Measurements from ENCODE around the gene MTFMT. TPM values are rescaled to one million over a fixed set of nuclear protein-coding genes. Genes with fewer than 3 reads are reported as not detected.

The MTFMT gene
- total and polyA plus RNA-seq, 2 experiments from 2014 or later = 16.8 to 18.2 TPM

DNA sequence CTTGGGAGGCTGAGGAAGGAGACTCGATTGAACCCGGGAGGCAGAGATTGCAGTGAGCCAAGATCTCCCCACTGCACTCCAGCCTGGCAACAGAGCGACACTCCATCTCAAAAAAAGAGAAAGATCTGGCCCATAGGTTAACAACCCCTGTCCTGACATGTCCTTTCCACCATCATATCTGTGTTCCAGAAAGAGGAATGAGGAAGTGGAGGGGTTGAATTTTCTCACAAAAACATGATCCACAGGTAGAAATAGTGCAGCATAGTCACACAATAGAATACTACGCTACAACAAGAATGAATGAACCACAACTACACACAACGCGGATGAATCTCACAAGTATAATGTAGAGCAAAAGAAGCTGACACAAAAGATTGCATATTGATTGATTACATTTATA lies 11.0 kb upstream of the MTFMT start:
- Histone ChIP-seq H3K9me2 (replicated peaks; ENCODE audit: insufficient read depth) (no peaks in the 10 kb centered on the region), H3K36me3 (replicated peaks; ENCODE audit: insufficient read depth, low read depth) (no peaks in the 10 kb centered on the region), H3K4me1 (ENCODE audit: insufficient read depth) (peaks cover 19% of the 10 kb centered on the region), H3K79me2 (no peaks in the 10 kb centered on the region), H3K4me3 (no peak overlapping the region), H3K27me3 (no peaks in the 10 kb centered on the region), H2AFZ (no peak overlapping the region), H4K20me1 (ENCODE audit: insufficient read depth, poor library complexity, severe bottlenecking) (no peaks in the 10 kb centered on the region), H3K9me3 (ENCODE audit: low read depth) (no peaks in the 10 kb centered on the region), H3K4me2 (no peak overlapping the region), H3K27ac (no peak overlapping the region)
- DNase-seq (ENCODE audit: low spot score) = no peak
- 89% methylated on average over 6 of the region's 6 CpGs for WGBS (ENCODE audit: low lambda C conversion rate, missing lambda C conversion rate)
- TF ChIP-seq EZH2 (IDR thresholded peaks at IDR 0.05; ENCODE audit: borderline replicate concordance) = no peak
- TF ChIP-seq, protein P1, sequence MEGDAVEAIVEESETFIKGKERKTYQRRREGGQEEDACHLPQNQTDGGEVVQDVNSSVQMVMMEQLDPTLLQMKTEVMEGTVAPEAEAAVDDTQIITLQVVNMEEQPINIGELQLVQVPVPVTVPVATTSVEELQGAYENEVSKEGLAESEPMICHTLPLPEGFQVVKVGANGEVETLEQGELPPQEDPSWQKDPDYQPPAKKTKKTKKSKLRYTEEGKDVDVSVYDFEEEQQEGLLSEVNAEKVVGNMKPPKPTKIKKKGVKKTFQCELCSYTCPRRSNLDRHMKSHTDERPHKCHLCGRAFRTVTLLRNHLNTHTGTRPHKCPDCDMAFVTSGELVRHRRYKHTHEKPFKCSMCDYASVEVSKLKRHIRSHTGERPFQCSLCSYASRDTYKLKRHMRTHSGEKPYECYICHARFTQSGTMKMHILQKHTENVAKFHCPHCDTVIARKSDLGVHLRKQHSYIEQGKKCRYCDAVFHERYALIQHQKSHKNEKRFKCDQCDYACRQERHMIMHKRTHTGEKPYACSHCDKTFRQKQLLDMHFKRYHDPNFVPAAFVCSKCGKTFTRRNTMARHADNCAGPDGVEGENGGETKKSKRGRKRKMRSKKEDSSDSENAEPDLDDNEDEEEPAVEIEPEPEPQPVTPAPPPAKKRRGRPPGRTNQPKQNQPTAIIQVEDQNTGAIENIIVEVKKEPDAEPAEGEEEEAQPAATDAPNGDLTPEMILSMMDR (IDR thresholded peaks at IDR 0.05; ENCODE audit: poor library complexity) = no peak

DNA sequence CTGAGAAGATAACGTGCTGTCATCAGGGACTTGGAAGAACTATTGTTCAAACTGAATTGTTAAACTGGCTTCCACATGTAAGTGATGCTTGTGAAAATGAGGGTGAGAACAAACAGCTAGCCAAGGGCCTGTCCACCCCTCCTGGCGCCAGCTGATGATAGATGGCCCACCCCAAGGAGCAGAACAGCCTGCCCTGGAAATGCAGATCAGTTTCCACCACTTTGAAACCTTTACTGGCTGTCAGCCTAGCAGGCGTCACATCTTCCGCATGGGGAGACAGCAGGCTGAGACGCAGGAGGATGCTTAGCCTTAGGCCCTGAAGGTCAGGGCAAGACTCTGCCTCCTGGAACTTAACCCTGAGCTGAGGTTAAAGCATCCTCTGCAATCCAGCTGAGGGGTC lies 9.4 kb upstream of the MTFMT start:
- H3K4me3 ChIP-seq = no peak overlapping the region
- no peak for DNase-seq (ENCODE audit: low spot score)

DNA sequence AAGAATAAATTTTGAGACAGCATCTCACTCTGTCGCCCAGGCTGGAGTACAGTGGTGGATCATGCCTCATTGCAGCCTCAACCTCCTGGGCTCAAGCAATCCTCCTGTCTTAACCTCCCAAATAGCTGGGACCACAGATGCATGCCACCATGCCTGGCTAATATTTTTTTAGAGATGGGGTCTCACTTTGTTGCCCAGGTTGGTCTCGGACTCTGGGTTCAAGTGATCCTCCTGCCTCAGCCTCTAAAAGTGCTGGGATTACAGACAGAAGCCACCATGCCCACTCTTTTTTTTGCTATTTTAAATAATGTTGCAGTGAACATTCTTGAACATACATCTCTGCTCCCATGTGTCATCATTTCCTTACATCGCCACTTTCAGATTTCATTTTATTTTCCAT lies 9.0 kb upstream of the MTFMT start:
- Histone ChIP-seq H3K9me2 (replicated peaks; ENCODE audit: insufficient read depth) (no peaks in the 10 kb centered on the region), H3K4me3 (no peak overlapping the region), H3K27me3 (no peaks in the 10 kb centered on the region), H4K20me1 (ENCODE audit: insufficient read depth, poor library complexity, severe bottlenecking) (no peaks in the 10 kb centered on the region), H3K9me3 (ENCODE audit: low read depth) (no peaks in the 10 kb centered on the region), H3K79me2 (no peaks in the 10 kb centered on the region), H3K36me3 (replicated peaks; ENCODE audit: insufficient read depth, low read depth) (no peaks in the 10 kb centered on the region), H3K27ac (no peak overlapping the region), H2AFZ (no peak overlapping the region), H3K4me1 (ENCODE audit: insufficient read depth) (peaks cover 11% of the 10 kb centered on the region), H3K4me2 (no peak overlapping the region)
- no peak for DNase-seq (ENCODE audit: low spot score)
- WGBS (ENCODE audit: low lambda C conversion rate, missing lambda C conversion rate) = 97% methylated on average over 3 of the region's 3 CpGs
- TF ChIP-seq, protein P1 (IDR thresholded peaks at IDR 0.05; ENCODE audit: poor library complexity) = no peak
- TF ChIP-seq EZH2phosphoT487 (IDR thresholded peaks at IDR 0.05; ENCODE audit: low read depth, severe bottlenecking, unreplicated experiment) (no peak), EZH2 (IDR thresholded peaks at IDR 0.05; ENCODE audit: borderline replicate concordance) (no peak)

More for the DNA sequence above, 9.4 kb upstream of the MTFMT start:
- WGBS (ENCODE audit: low lambda C conversion rate, missing lambda C conversion rate) = 74% methylated on average over 5 of the region's 5 CpGs
- no peak overlapping the region for H2AFZ ChIP-seq
- H3K4me2 ChIP-seq = no peak overlapping the region
- H3K4me1 ChIP-seq (ENCODE audit: insufficient read depth) = peaks cover 14% of the 10 kb centered on the region
- H3K36me3 ChIP-seq (replicated peaks; ENCODE audit: insufficient read depth, low read depth) = no peaks in the 10 kb centered on the region
- H3K79me2 ChIP-seq = no peaks in the 10 kb centered on the region
- H3K27ac ChIP-seq = no peak overlapping the region
- no peaks in the 10 kb centered on the region for H4K20me1 ChIP-seq (ENCODE audit: insufficient read depth, poor library complexity, severe bottlenecking)
- H3K9me3 ChIP-seq (ENCODE audit: low read depth) = no peaks in the 10 kb centered on the region
- TF ChIP-seq, protein P1 (IDR thresholded peaks at IDR 0.05; ENCODE audit: poor library complexity) = no peak
- no peak for TF ChIP-seq EZH2phosphoT487 (IDR thresholded peaks at IDR 0.05; ENCODE audit: low read depth, severe bottlenecking, unreplicated experiment)
- TF ChIP-seq EZH2 (IDR thresholded peaks at IDR 0.05; ENCODE audit: borderline replicate concordance) = no peak
- no peaks in the 10 kb centered on the region for H3K27me3 ChIP-seq
- H3K9me2 ChIP-seq (replicated peaks; ENCODE audit: insufficient read depth) = no peaks in the 10 kb centered on the region

DNA sequence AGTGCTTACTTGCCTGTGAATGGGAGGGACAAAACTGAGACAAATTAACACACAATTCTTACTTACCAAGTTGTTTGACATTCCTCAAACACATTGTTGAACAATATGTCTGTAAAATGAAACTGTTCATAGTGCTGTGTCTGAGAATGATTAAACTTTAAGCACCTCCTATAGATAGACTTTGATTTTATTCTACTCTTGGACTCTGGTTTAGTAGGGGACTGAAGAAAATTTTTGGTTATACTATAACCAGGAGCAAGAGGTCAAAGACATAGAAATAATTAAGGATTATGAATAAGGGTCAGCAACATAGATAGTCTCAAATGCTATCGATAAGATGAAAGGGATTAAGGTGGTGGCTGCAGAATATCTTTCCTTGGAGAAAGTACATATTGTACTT lies 7.9 kb upstream of the MTFMT start:
- Histone ChIP-seq H3K27ac (no peak overlapping the region), H3K4me2 (peak overlapping the region; percentile 13), H3K27me3 (no peaks in the 10 kb centered on the region), H2AFZ (no peak overlapping the region), H3K4me3 (no peak overlapping the region), H4K20me1 (ENCODE audit: insufficient read depth, poor library complexity, severe bottlenecking) (no peaks in the 10 kb centered on the region), H3K36me3 (replicated peaks; ENCODE audit: insufficient read depth, low read depth) (no peaks in the 10 kb centered on the region), H3K4me1 (ENCODE audit: insufficient read depth) (peaks cover 10% of the 10 kb centered on the region), H3K9me2 (replicated peaks; ENCODE audit: insufficient read depth) (no peaks in the 10 kb centered on the region), H3K9me3 (ENCODE audit: low read depth) (no peaks in the 10 kb centered on the region), H3K79me2 (no peaks in the 10 kb centered on the region)
- no peak for DNase-seq (ENCODE audit: low spot score)
- no peak for TF ChIP-seq EZH2phosphoT487 (IDR thresholded peaks at IDR 0.05; ENCODE audit: low read depth, severe bottlenecking, unreplicated experiment)
- TF ChIP-seq, protein P1 (IDR thresholded peaks at IDR 0.05; ENCODE audit: poor library complexity) = no peak
- no peak for TF ChIP-seq EZH2 (IDR thresholded peaks at IDR 0.05; ENCODE audit: borderline replicate concordance)
- 68% methylated on average over 1 of the region's 1 CpG for WGBS (ENCODE audit: low lambda C conversion rate, missing lambda C conversion rate)

Data from hepatocyte (in vitro differentiated cells).